Left renal cortex interstitium (tissue), 4 donors: ENCODE data around the gene C10orf90. TPM values are rescaled to one million over a fixed set of nuclear protein-coding genes. Genes with fewer than 3 reads are reported as not detected.

Experiments
- DNase-seq, 4 donors: peaks; one replicate each; pipeline ENCODE4 v3.0.0-alpha.2; 2013; ENCODE audit warnings: low read depth in 4 of 4, low spot score in 2 of 4, missing footprints in 1 of 4
- polyA plus RNA-seq, 4 donors: library from polyadenylated mRNA; unstranded; fragments of 120-200 nt; gene quantifications; one replicate each; pipeline ENCODE4 v1.2.1, GENCODE V29; 2013; ENCODE audit not compliant: insufficient read length in 4 of 4

The C10orf90 gene
- polyA plus RNA-seq, 4 donors, result 0.39 to 0.88 (median 0.53) TPM

- DNase-seq, result no peak
These were observed 77.6 kb downstream of the C10orf90 start for GRCh38 chr10:126592901-126593300.

- no peak for DNase-seq
These were observed 82.5 kb downstream of the C10orf90 start for GRCh38 chr10:126588024-126588423.

GRCh38 chr10:126586878-126587277 lies 83.6 kb downstream of the C10orf90 start:
- no peak for DNase-seq

GRCh38 chr10:126586128-126586527 lies 84.4 kb downstream of the C10orf90 start:
- DNase-seq, result no peak

GRCh38 chr10:126585249-126586017 lies 85.1 kb downstream of the C10orf90 start:
- no peak for DNase-seq

GRCh38 chr10:126584836-126585235 lies 85.7 kb downstream of the C10orf90 start:
- DNase-seq, result no peak

- no peak for DNase-seq
These were observed 86.8 kb downstream of the C10orf90 start for GRCh38 chr10:126583552-126584200.

GRCh38 chr10:126581648-126582046 lies 88.8 kb downstream of the C10orf90 start:
- DNase-seq, result no peak

- no peak for DNase-seq
These were observed 89.4 kb downstream of the C10orf90 start for GRCh38 chr10:126580873-126581647.

GRCh38 chr10:126576336-126576735 lies 94.2 kb downstream of the C10orf90 start:
- DNase-seq, result no peak

- DNase-seq, result no peak
These were observed 99.6 kb downstream of the C10orf90 start for GRCh38 chr10:126570621-126571602.

- DNase-seq, result no peak
These were observed 100.3 kb downstream of the C10orf90 start for GRCh38 chr10:126570245-126570570.

- no peak for DNase-seq
These were observed 100.8 kb downstream of the C10orf90 start for GRCh38 chr10:126569513-126570244.

- no peak for DNase-seq
These were observed 101.6 kb downstream of the C10orf90 start for GRCh38 chr10:126568809-126569385.

- no peak for DNase-seq
These were observed 104.6 kb downstream of the C10orf90 start for GRCh38 chr10:126565871-126566270.

- no peak for DNase-seq
These were observed 105.1 kb downstream of the C10orf90 start for GRCh38 chr10:126565441-126565840.

GRCh38 chr10:126564326-126564888 lies 106.1 kb downstream of the C10orf90 start:
- DNase-seq, result no peak

- DNase-seq, result no peak
These were observed 107.1 kb downstream of the C10orf90 start for GRCh38 chr10:126563361-126563760.
